Ammon's horn (tissue), 1 donor: ENCODE measurements around the gene CNKSR3.
"Not testable (repeated sequence)": the region's sequence is repeated elsewhere in the genome, so short reads cannot be mapped to it uniquely, and the experiment has no call there.

Experiments
- DNase-seq: peaks from one replicate; pipeline ENCODE4 v3.0.0-alpha.2; 2016; ENCODE audit warnings: low spot score

CNKSR3 gene

DNA sequence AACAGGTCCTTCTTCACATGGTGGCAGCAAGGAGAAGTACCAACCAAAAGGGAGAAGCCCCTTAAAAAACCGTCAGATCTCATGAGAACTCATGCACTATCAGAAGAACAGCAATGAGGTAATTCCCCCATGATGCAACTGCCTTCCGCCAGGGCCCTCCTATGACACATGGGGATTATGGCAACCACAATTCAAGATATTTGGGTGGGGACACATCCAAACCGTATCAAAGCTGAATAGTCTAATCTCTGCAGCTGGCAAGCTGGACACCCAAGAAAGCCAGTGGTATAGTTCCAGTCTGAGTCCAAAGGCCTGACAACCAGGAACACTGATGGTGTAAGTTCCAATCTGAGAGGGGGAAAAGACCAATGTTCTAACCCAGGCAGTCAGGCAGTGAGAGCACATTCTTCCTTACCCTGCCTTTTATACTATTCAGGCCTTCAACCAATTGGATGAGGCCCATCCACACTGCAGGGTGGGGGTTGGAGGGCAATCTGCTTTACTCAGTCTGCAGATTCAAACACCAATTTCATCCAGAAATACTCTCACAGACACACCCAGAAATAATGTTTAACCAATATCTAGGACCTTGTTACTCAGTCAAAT, 17.9 kb upstream of the CNKSR3 start:
- DNase-seq: no peak

DNA sequence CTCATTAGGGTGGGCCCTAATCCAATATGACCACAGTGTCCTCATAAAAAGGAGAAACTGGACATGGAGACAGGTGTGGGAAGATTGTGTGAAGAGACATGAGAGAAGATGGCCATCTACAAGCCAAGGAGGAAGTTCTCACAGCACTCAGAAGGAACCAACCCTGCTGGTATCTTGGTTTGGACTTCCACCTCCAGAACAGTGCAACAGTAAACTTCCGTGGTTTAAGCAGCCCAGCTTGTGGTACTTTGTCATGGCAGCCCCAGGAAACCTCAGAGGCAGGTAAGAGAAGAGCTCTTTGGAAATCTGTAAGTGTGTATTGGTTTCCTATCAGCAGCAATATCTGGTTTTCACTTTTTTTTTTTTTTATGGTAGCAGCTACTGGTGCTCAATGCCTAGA, 16.5 kb upstream of the CNKSR3 start:
- no peak for DNase-seq

DNA sequence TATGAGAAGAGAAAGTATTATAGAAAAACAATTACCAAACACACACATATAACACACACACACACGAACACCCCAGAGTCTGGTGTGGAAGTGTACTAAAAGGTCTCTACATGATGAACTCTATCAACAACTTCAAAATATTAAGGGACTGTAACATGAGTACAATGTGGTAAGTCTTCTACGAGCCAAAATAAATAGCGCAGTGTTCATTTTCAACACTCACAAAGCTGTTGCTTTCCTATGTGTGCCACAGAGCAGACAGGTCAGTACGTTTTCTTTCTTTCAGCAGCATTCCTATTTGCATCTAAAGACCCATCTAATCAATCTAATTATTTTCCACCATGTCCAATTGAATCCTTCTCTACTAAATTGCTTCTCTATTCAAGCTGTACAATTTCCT, 12.1 kb upstream of the CNKSR3 start:
- DNase-seq: no peak

DNA sequence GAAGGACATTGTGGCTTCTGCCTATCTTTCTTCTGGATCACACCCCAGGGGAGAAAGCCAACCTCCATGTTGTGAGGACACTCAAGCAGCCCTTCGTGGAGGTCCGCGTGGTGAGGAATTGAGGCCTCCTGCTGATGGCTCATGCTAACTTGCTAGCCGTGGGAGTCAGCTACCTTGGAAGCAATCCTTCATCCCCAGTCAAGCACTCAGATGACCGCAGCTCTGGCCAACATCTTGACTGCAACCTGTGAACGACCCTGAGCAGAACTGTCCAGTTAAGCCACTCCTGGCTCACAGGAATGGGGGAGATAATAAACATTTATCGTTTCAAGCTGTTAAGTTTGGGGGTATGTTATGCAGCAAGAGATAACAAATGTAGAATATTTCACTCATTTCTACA, 10.9 kb upstream of the CNKSR3 start:
- no peak for DNase-seq

DNA sequence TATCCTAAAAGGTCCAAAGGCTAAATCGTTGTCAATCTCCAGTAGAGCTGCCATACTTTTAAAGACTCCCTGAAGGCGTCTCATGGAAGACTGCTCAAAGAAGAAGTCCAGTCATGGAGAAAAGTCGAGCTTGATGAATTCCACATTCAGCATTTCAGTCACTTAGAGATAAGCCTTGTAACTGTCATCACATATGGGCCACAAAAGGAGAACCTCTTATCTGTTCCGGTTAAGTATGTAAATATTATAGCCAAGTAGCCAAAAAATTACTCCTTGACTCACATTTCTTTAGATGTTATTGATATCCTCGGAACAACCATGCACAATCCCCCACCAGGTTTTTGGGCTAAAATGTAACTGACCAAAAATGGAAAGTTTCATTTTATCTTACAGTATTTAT, 9.8 kb upstream of the CNKSR3 start:
- DNase-seq: no peak

GRCh38 chr6:154518396-154518795, 7.9 kb upstream of the CNKSR3 start:
- DNase-seq: no peak

DNA sequence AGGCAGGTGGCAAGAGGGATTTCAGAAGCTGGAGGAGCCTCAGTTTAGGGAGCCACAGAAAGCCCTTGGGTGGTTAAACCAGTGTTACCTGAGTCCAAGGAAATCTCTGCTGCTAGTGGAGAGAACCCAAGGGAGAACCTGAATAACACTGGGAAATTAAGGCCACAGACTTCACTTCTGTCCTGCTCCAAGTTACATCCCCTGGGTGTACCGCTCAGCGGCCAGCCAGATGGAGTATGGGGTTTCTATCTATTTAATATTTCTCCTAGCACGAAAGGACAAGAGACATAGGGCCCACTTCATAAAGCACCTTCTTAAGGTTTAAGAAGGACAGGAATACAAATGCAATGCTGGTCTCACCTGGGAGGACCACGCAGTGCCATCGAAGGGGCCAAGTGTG, 5.8 kb upstream of the CNKSR3 start:
- no peak for DNase-seq

DNA sequence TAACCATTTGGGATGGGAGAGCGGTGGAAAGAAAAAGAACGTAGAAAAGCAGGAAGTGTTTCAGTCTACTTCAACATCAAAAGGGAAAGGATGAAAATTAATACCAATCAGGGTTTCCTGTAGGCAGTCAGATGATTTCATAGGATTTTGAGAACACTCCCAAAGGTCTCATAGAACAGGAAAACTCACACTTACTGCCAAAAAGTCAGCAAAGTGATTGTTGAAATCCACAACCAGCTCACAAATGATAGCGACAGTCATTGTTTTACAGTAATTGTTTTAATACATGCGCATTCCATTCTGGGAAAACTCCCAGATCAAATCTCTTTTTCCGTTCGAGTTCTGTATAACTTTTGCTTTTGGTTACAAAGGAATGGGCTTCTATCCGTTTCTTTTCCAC, 5.3 kb upstream of the CNKSR3 start:
- no peak for DNase-seq

DNA sequence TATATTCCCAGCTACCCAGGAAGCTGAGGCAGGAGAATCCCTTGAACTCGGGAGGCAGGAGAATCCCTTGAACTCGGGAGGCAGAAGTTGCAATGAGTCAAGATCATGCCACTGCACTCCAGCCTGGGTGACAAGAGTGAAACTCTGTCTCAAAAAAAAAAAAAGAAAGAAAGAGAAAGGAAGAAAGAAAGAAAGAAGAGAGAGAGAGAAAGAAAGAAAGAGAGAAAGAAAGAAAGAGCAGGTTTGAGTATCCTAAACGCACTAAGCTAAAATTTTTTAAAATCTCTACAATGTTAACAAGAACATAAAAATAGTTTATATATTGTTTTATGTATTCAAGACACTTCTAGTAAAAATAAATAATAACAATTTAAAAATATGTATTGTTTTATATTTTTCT, 4.6 kb upstream of the CNKSR3 start:
- not testable (repeated sequence) for DNase-seq

DNA sequence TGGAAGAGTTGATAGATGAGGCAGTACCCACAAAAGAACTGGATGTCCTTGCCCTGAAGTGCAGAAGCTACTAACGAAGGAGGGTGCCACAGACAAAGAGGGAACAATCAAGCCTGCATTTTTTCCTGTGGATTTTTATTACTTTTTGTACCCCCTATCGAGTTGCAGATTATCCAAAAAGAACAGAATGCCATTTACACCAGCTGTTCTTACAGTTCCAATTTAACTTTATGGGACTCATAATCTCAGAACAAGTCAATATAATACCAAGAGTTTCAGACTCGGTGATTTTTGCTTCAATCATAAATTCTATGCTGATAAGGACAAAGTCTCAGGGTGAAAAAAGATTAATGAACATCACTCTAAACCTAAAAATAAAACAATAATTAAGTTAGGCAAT, 4.0 kb upstream of the CNKSR3 start:
- no peak for DNase-seq

DNA sequence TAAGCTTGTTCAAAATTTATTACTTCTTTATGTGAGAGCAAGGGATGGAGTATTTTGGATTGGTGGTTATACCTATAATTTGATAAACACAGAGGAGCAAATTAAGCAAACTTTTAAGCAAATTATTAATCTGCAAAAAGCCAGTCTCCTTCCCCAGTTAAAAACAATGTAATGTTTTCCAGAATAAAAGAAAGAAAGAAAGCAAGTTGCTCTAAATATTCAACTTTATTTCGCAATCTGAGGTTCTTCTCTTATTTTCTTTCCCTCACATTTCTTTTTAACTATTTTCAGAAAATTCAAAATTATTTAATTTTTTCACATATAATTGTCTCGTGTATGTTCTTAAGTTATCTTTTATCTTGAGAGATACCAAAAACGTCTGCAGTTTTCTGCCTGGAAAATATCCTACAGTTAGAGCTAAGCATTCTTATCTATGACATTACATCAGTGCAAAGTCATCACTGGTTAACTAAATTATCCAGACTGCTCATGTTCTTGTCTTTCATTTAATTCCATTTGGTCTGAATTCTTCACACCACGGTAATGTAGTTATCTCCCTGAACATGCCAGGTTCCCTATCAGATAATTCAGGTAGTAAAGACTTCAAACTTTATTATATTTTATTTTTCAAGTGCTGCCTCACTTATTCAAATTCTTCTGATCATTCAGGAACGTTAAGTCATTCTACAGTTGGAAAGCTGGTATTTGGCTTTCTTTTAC, 3.3 kb upstream of the CNKSR3 start:
- DNase-seq: no peak

DNA sequence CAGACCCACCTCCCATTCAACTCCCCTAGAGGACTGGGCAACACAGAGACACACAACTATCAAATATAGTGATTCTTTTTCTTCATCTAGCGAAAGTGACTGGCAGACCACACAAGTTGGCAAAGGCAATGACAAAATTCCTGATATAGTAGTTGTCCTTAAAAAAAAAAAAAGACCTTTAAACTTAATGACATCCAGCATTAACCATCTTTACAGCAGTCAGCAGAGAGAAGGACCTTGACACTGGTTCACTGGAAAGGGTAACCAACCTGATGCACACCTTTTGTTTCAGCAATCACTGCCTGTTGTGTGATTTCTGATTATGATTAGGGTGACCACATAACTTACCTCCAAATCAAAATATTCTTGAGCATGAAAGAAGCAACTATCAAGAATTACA, 1.7 kb upstream of the CNKSR3 start:
- DNase-seq: no peak

DNA sequence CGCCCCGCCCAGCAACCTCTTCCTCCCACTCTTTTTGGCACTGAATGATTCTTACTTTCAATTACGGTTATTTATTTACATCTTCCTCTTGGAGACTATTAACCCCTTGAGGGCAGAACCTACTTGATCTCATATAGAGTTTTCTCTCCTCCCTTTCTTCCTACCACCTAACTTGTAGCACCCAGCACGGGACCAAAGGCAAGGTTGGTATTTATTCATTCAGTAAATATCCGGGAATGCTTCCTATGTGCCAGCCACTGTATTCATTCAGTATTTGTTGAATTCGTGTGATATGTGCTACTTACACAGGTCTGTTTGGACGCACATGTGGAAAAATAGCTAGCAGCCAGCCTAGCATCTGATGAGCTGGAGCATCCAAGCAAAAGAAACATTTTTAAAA, 1.3 kb upstream of the CNKSR3 start:
- DNase-seq: no peak

GRCh38 chr6:154509421-154510143, 903 bp downstream of the CNKSR3 start:
- no peak for DNase-seq

GRCh38 chr6:154508573-154509375, 1.7 kb downstream of the CNKSR3 start:
- DNase-seq: no peak

GRCh38 chr6:154506991-154507898, 3.2 kb downstream of the CNKSR3 start:
- DNase-seq: no peak

DNA sequence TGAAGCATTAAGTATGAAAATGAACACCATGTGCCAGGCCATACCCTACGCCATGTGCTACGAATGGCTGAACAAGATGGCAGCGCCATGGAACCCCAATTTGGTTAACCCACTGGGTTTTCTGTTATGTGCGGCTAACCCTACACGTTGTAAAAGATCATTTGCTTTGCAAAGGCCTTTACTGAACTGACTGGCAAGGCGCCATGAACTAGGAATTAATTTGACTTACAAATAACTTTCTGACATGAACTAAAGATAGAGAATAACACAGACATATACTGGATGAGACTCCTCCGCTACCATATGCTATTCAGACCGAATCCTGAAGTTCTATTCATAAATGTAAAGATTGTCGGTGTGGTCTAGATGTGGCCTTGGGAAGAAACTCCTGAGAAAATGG, 3.9 kb downstream of the CNKSR3 start:
- DNase-seq: no peak

GRCh38 chr6:154506108-154506507, 4.4 kb downstream of the CNKSR3 start:
- no peak for DNase-seq

DNA sequence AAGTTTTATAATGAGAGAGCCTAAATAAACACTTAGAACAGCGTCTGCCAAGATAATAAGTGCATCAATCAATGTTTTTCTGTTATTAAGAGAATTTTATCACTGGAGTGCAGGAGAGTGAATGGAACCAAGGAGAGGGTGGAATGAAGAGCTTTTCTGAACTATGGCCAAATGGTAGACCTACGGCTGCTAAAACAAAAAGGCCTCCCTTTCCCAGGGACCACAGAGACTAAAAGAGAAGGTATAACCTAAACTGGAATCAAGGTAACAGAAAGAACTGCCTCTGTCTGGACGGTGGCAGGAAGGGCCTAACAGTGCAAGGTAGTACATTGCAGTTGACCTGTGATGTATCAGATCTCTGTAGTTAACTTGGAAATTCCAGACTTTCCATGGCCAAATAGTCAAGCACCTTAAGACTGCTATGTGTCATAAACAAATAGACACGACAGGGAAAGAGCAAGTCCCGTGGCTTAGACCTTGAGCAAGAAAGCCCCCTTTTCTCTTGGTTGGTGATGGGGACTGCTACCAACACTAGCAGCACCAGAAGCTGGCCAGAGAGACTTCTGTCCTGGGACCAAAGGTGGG, 5.5 kb downstream of the CNKSR3 start:
- DNase-seq: no peak

- no peak for DNase-seq
Measured at GRCh38 chr6:154504102-154504501, 6.4 kb downstream of the CNKSR3 start.

DNA sequence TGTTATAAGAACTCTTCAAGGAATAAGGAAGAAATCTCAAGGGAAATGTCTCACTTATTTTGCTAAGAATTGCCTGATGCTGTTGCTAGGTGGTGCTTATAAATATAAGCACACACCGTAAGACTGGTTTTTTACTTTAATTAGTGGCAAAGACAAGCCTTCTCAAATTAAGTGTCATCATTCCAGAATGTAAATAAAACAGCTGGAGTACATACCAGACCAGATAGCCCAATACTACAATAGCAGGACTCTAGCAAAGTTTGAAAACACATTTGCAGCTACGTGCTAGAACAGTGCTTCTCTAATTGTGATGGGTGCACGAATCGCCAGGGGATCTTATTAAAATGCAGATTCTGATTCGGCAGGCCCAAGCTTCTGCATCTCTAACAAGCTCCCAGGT, 6.8 kb downstream of the CNKSR3 start:
- no peak for DNase-seq
